NOMO-1 treated with dmso at 0.1 percent for 144 hours (cell line): ENCODE data around the gene EBF4.

Source experiments
- DNase-seq: peaks from one replicate; lab custom pipeline; 2025; ENCODE audit not compliant: unreplicated experiment; lab: John Stamatoyannopoulos, UW

Gene EBF4

GRCh38 chr20:2699775-2700413, 7.3 kb downstream of the EBF4 start:
- no peak for DNase-seq

- DNase-seq, result no peak
These were observed 8.5 kb downstream of the EBF4 start for GRCh38 chr20:2700913-2701620.

- no peak for DNase-seq
These were observed 9.1 kb downstream of the EBF4 start for GRCh38 chr20:2701671-2702081.

- no peak for DNase-seq
These were observed 11.3 kb downstream of the EBF4 start for GRCh38 chr20:2703716-2704475.

- no peak for DNase-seq
These were observed 13.5 kb downstream of the EBF4 start for GRCh38 chr20:2705931-2706645.

GRCh38 chr20:2706688-2707352, 14.2 kb downstream of the EBF4 start:
- no peak for DNase-seq

- DNase-seq, result no peak
These were observed 14.9 kb downstream of the EBF4 start for GRCh38 chr20:2707353-2708072.

- DNase-seq, result no peak
These were observed 15.5 kb downstream of the EBF4 start for GRCh38 chr20:2708073-2708415.

GRCh38 chr20:2708665-2709064, 16.1 kb downstream of the EBF4 start:
- no peak for DNase-seq

- DNase-seq, result no peak
These were observed 16.8 kb downstream of the EBF4 start for GRCh38 chr20:2709205-2709981.

GRCh38 chr20:2713285-2713684, 20.7 kb downstream of the EBF4 start:
- DNase-seq, result no peak

- no peak for DNase-seq
These were observed 36.7 kb downstream of the EBF4 start for GRCh38 chr20:2729251-2729713.

- DNase-seq, result no peak
These were observed 37.2 kb downstream of the EBF4 start for GRCh38 chr20:2729791-2730190.

GRCh38 chr20:2734899-2735298, 42.3 kb downstream of the EBF4 start:
- no peak for DNase-seq

- DNase-seq, result no peak
These were observed 43.9 kb downstream of the EBF4 start for GRCh38 chr20:2736441-2736840.

GRCh38 chr20:2738331-2739041, 45.9 kb downstream of the EBF4 start:
- DNase-seq, result no peak

- DNase-seq, result no peak
These were observed 46.4 kb downstream of the EBF4 start for GRCh38 chr20:2739042-2739398.

GRCh38 chr20:2740702-2741101, 48.1 kb downstream of the EBF4 start:
- DNase-seq, result no peak

GRCh38 chr20:2741463-2741862, 48.9 kb downstream of the EBF4 start:
- no peak for DNase-seq
